OCI-LY3 (cell line): ENCODE data around the gene DCAF17.

Source experiments
- EZH2phosphoT487 ChIP-seq: fragments of 200-600 bp; shearing (Covaris generic); IDR thresholded peaks from 2 replicates; pipeline ENCODE4 v1.6.1; 2018; ENCODE audit warnings: antibody characterized with exemption, mixed run types, low read depth
- TF ChIP-seq, protein P1 (sequence below): fragments of 200-600, 300-600 bp; sonication (generic); IDR thresholded peaks from 2 replicates; pipeline ENCODE4 v1.5.1; 2014; ENCODE audit warnings: antibody characterized with exemption, low read length, low read depth

DNA sequence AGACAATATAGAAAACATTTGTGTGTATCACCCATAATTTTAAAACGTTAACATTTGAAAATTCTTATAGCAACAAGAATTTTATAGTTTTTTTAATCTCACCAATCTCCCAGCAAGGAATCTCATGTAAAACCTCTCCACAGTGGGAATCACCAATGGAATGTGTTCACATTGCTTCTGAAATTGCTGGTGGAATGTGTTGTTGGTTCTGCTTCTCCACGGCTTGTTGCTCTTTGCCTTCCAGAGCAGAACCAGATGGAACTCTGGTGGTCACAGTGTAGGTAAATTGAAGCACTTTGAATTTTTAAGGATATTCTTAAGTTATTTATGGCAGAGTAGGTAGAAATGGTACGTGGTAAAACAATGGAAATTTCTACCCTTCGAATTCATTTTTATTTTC is 35.1 kb downstream of the DCAF17 start:
- TF ChIP-seq, protein P1, sequence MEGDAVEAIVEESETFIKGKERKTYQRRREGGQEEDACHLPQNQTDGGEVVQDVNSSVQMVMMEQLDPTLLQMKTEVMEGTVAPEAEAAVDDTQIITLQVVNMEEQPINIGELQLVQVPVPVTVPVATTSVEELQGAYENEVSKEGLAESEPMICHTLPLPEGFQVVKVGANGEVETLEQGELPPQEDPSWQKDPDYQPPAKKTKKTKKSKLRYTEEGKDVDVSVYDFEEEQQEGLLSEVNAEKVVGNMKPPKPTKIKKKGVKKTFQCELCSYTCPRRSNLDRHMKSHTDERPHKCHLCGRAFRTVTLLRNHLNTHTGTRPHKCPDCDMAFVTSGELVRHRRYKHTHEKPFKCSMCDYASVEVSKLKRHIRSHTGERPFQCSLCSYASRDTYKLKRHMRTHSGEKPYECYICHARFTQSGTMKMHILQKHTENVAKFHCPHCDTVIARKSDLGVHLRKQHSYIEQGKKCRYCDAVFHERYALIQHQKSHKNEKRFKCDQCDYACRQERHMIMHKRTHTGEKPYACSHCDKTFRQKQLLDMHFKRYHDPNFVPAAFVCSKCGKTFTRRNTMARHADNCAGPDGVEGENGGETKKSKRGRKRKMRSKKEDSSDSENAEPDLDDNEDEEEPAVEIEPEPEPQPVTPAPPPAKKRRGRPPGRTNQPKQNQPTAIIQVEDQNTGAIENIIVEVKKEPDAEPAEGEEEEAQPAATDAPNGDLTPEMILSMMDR: no peak
- no peak for TF ChIP-seq EZH2phosphoT487
